Ishikawa (cell line): Measurements from ENCODE around the gene LBHD1.

Source experiments
- EP300 ChIP-seq: IDR thresholded peaks from 2 replicates; pipeline ENCODE4 v1.6.1; 2012; ENCODE audit warnings: borderline replicate concordance
- FOXM1 ChIP-seq: IDR thresholded peaks from 2 replicates; pipeline ENCODE4 v1.6.1; 2012; ENCODE audit warnings: low read depth, borderline replicate concordance
- MAX ChIP-seq: IDR thresholded peaks from 2 replicates; pipeline ENCODE4 v1.6.1; 2012
- NFIC ChIP-seq: IDR thresholded peaks from 2 replicates; pipeline ENCODE4 v1.6.1; 2012
- REST ChIP-seq: IDR thresholded peaks from 2 replicates; pipeline ENCODE4 v1.6.1; 2012; ENCODE audit warnings: low read depth, mild to moderate bottlenecking
- USF1 ChIP-seq: IDR thresholded peaks from 2 replicates; pipeline ENCODE4 v1.6.1; 2012
- YY1 ChIP-seq: IDR thresholded peaks from 2 replicates; pipeline ENCODE4 v1.6.1; 2012; ENCODE audit warnings: low read depth
- ZBTB7A ChIP-seq: IDR thresholded peaks from 2 replicates; pipeline ENCODE4 v1.6.1; 2012; ENCODE audit warnings: low read depth

- TF ChIP-seq ZBTB7A (no peak), YY1 (no peak), REST (no peak), EP300 (no peak), MAX (no peak), USF1 (no peak), FOXM1 (no peak), NFIC (no peak)
Observed at GRCh38 chr11:62689421-62690183, 17.5 kb upstream of the LBHD1 start, which contains the start of gene LRRN4CL.
